Cardiac fibroblast (primary cell): ENCODE data around the gene FRK.

Experiments used
- DNase-seq, 2 donors: peaks; one replicate each; pipeline versions ENCODE4 v3.0.0 to v3.0.0-alpha.2; 2010; ENCODE audit warnings: low read depth in 2 of 2
- H3K4me3 ChIP-seq, 2 donors: replicated peaks in 1 of 2; 1 replicate in 1 of 2; 2 replicates in 1 of 2; pipeline ENCODE4 v1.5.1; 2011; ENCODE audit warnings: low read depth in 2 of 2, low read length in 2 of 2, mild to moderate bottlenecking in 2 of 2, moderate library complexity in 1 of 2
- CTCF ChIP-seq: IDR thresholded peaks from one replicate; pipeline ENCODE4 v1.5.1; 2011; ENCODE audit warnings: low read depth, mild to moderate bottlenecking, low read length, inconsistent platforms

FRK gene

GRCh38 chr6:115984809-115985208 is 75.9 kb downstream of the FRK start:
- TF ChIP-seq CTCF, result no peak
- no peak for DNase-seq
- H3K4me3 ChIP-seq, result no peak overlapping the region

DNA sequence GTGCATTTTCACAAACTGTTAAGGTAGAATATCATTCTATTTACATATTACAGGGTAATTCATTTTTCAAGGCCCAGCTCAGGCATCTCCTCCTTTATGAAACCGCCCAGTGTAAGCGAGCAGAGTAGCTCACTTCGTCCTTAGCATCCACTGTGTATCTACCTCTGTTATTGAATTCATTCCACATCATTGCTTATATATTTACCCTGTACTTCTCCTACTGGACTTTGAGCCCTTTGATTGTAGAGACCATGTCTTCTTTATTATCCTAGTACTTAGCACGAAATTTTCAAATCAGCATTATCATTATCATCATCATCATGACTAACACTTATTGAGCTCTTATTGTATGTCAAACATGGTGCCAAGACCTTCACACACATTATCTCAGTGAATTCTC is 76.7 kb downstream of the FRK start:
- no peak for TF ChIP-seq CTCF
- H3K4me3 ChIP-seq, result no peak overlapping the region
- no peak for DNase-seq

GRCh38 chr6:115982453-115982852 is 78.2 kb downstream of the FRK start:
- TF ChIP-seq CTCF, result no peak

GRCh38 chr6:115977220-115977619 is 83.5 kb downstream of the FRK start:
- DNase-seq, result no peak
- TF ChIP-seq CTCF, result no peak

More at GRCh38 chr6:115982453-115982852, 78.2 kb downstream of the FRK start:
- no peak overlapping the region for H3K4me3 ChIP-seq
- no peak for DNase-seq

DNA sequence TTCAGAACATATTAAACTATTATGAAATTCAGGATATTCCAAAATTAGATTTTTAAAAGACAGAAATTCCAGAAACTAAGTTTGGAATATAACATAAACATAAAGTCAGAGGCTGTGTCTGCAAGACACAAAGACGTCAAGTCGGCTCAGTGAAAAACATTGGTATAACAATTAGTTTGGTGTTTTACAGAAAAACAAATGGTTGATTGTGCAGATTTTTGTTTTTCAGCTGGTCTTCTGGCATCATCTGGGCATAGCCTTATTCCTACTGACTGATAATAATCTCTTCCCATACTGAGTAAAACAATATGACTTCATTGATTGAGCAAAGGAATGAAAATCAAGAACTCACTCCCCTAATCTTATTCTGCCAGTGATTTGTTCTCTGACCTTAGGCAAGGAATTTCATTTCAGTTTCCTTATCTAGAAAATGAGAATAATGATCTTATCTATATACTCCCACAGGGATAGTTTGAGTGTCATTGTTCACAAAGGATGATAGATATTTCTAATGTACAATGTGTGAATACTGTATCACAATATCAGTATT is 84.3 kb downstream of the FRK start:
- DNase-seq, result no peak
- H3K4me3 ChIP-seq, result no peak overlapping the region
- TF ChIP-seq CTCF, result no peak

More at GRCh38 chr6:115977220-115977619, 83.5 kb downstream of the FRK start:
- no peak overlapping the region for H3K4me3 ChIP-seq

GRCh38 chr6:115972679-115973078 is 88.0 kb downstream of the FRK start:
- no peak overlapping the region for H3K4me3 ChIP-seq
- DNase-seq, result peak; percentile 4 to 9
- no peak for TF ChIP-seq CTCF

DNA sequence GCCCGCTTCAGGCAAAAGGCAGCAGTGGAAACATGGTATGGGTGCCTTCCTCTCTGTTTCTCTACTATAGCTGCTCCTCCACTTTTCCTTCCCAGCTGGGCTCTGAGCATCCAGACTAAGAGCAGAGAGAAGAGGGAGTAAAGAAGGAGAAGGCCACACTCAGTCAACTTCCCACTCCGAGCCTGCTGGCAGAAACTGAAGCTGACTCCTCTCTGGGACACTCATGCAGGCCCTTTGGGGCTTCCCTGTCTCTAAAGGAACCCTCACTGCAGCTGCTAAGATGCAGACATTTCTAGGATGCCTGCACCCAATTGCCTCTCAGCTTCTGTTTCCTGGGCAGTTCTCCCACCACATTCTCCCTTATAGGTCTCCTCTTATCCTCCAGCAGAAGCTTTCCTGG is 88.9 kb downstream of the FRK start:
- DNase-seq, result no peak
- H3K4me3 ChIP-seq, result no peak overlapping the region
- TF ChIP-seq CTCF, result no peak
